ENCODE measurements around the gene IL4R. TPM values are rescaled to one million over a fixed set of nuclear protein-coding genes. Genes with fewer than 3 reads are reported as not detected.
A peak's percentile ranks its signal among the peaks of the same experiment; 100 is the strongest.

Gene IL4R
- total and polyA plus RNA-seq, 10 donors, result 39.3 to 319 (median 160) TPM

DNA sequence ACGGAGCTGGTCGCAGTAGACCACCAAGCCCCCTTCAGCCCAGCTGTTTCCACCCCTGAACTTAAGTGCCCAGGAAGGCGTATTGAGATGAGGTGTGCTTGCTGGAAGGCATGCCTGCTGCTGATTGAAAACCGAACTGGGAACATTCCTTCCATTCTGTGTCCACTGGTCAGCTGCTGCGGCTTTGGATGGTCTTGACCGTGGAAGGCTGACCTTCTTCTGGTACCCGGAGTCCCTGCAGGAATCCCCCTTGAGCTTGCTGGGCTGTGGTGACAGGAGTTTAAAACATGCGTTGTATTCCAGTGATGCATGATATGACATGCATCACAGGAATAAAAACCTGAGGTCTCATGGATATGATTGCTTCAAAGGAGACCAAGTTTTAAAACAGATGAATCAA, 31.4 kb downstream of the IL4R start:
- Histone ChIP-seq H3K27me3 (replicated peaks in 1 of 7) (no peaks in the 10 kb centered on the region), H3K27ac (peak overlapping the region in 1 of 8 donors; percentile 27), H3K36me3 (peaks cover 14 to 100% (median 100%) of the 10 kb centered on the region in 6 donors), H3K9me3 (no peaks in the 10 kb centered on the region), H3K4me1 (peaks cover 0 to 68% (median 31%) of the 10 kb centered on the region in 6 donors), H3K4me3 (no peak overlapping the region)
- TF ChIP-seq, protein P1, sequence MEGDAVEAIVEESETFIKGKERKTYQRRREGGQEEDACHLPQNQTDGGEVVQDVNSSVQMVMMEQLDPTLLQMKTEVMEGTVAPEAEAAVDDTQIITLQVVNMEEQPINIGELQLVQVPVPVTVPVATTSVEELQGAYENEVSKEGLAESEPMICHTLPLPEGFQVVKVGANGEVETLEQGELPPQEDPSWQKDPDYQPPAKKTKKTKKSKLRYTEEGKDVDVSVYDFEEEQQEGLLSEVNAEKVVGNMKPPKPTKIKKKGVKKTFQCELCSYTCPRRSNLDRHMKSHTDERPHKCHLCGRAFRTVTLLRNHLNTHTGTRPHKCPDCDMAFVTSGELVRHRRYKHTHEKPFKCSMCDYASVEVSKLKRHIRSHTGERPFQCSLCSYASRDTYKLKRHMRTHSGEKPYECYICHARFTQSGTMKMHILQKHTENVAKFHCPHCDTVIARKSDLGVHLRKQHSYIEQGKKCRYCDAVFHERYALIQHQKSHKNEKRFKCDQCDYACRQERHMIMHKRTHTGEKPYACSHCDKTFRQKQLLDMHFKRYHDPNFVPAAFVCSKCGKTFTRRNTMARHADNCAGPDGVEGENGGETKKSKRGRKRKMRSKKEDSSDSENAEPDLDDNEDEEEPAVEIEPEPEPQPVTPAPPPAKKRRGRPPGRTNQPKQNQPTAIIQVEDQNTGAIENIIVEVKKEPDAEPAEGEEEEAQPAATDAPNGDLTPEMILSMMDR (IDR thresholded peaks at IDR 0.05 in 8 of 11, conservative IDR thresholded peaks at IDR 0.05 in 3 of 11), result no peak
- TF ChIP-seq POLR2AphosphoS5 (IDR thresholded peaks at IDR 0.05) (no peak), POLR2A (IDR thresholded peaks at IDR 0.05) (no peak)
- no peak for DNase-seq
- 87 to 95% (median 93%) methylated on average over 7 to 8 of the region's 8 CpGs for WGBS, 5 donors
- intact Hi-C loops (cut with DNase I; ENCODE audit: low total_unique reads), result no loop called here

DNA sequence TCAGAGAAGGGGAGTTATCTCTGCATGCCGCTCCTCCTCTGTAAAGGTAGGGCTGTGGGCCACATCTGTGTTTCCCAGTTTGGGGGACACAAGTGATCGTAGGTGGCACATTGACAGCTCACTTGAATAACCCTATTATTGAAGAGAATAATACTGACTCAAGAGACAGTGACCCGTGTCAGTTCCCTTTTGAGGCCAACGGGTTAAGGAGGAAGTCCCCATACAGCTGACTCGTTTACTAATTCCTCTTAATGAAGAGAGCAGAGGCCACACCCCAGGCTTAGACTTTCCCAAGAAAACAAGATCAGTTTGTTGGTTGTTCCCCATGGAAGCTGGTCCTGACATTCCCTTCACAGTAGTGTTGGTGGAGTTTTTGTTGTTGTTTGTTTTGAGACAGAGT, 33.0 kb downstream of the IL4R start:
- intact Hi-C loops (cut with DNase I; ENCODE audit: low total_unique reads), result no loop called here
- Histone ChIP-seq H3K27me3 (replicated peaks in 1 of 7) (no peaks in the 10 kb centered on the region), H3K4me1 (peaks cover 0 to 52% (median 18%) of the 10 kb centered on the region in 6 donors), H3K9me3 (peaks cover 0 to 4% (median 0%) of the 10 kb centered on the region in 8 donors), H3K4me3 (peak overlapping the region in 1 of 8 donors; percentile 17), H3K27ac (peak overlapping the region in 7 of 8 donors; percentile 4 to 79 (median 67)), H3K36me3 (peaks cover 13 to 100% (median 99%) of the 10 kb centered on the region in 6 donors)
- DNase-seq, result no peak
- 30 to 51% (median 34%) methylated on average over 5 of the region's 5 CpGs for WGBS, 5 donors
- TF ChIP-seq, protein P1 (IDR thresholded peaks at IDR 0.05 in 8 of 11, conservative IDR thresholded peaks at IDR 0.05 in 3 of 11), result no peak
- TF ChIP-seq POLR2AphosphoS5 (IDR thresholded peaks at IDR 0.05) (no peak), POLR2A (IDR thresholded peaks at IDR 0.05) (no peak)

DNA sequence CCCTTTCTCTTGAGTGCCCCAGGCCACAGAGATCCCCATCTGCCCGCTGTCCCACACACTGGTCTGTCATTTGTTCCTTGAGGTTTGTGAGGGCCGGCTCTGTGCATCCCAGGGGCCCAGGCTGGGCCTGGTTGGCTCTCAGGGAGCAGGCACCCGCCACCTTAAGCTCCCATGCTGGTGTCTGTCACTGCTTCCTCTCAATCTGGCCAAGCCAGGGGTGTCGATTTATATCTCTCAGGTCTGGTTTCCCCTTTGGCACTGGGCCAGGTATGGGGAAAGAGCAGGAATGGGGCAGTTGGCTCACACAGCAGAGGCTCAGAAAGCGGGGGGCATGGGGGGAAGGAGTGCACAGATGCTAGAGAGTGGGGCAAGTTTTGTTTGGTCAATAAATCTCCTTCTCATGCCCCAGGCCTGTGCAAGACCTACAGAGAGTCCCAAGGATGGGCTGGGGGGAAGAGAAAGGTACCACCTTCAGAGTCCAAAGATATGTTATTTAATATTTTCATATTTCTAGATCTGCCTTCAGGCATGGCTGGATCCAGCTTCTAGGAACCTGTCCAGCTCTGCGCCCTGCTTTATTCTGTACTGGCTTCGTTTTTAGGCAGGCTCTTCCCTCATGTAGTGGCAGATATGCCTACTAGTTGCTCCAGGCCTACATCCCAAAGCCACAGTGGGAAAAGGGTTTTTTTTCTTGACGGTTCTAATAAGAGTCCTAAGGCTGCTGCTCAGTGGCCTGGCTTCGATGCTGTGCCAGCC, 34.3 kb downstream of the IL4R start:
- H3K4me3 ChIP-seq, result no peak overlapping the region
- no peak for DNase-seq
- peak overlapping the region in 5 of 8 donors; percentile 20 to 79 (median 71) for H3K27ac ChIP-seq
- peaks cover 0 to 50% (median 18%) of the 10 kb centered on the region in 6 donors for H3K4me1 ChIP-seq
- peaks cover 0 to 4% (median 0%) of the 10 kb centered on the region in 8 donors for H3K9me3 ChIP-seq
- WGBS, 5 donors, result 56 to 84% (median 67%) methylated on average over 8 to 9 of the region's 9 CpGs
- TF ChIP-seq POLR2AphosphoS5 (IDR thresholded peaks at IDR 0.05) (peak in 2 of 3 donors; percentile 37 to 51), POLR2A (IDR thresholded peaks at IDR 0.05) (no peak)
- TF ChIP-seq, protein P1 (IDR thresholded peaks at IDR 0.05 in 8 of 11, conservative IDR thresholded peaks at IDR 0.05 in 3 of 11), result no peak
- no peaks in the 10 kb centered on the region for H3K27me3 ChIP-seq (replicated peaks in 1 of 7)
- H3K36me3 ChIP-seq, result peaks cover 5 to 100% (median 99%) of the 10 kb centered on the region in 6 donors
- intact Hi-C loops (cut with DNase I; ENCODE audit: low total_unique reads), result no loop called here

DNA sequence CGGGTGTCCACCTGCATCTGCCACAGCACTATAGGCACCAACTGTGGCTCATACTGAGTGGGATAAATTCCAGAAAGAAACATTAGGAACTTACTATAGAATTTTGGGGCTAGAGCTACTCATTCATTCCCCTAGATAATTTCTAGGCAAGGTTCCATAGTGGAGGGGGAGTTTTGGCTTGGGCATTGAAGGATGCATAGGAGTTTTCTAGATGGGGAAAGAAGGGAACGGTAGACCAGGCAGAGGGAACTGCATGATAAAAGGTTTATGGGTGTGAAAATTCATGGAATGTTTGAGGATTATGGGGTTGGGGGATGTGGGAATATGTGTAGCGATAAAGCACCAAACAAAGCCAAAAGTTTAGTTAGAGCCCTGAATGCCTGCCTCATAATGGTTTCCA, 35.5 kb downstream of the IL4R start:
- Histone ChIP-seq H3K4me1 (peaks cover 0 to 45% (median 18%) of the 10 kb centered on the region in 6 donors), H3K36me3 (peaks cover 5 to 100% (median 99%) of the 10 kb centered on the region in 6 donors), H3K4me3 (no peak overlapping the region), H3K9me3 (peaks cover 0 to 4% (median 0%) of the 10 kb centered on the region in 8 donors), H3K27me3 (replicated peaks in 1 of 7) (no peaks in the 10 kb centered on the region), H3K27ac (peak overlapping the region in 2 of 8 donors; percentile 71 to 79)
- WGBS, 5 donors, result 94 to 98% (median 97%) methylated on average over 3 of the region's 3 CpGs
- intact Hi-C loops (cut with DNase I; ENCODE audit: low total_unique reads), result no loop called here
- DNase-seq, result no peak
- no peak for TF ChIP-seq POLR2A (IDR thresholded peaks at IDR 0.05)
- TF ChIP-seq POLR2AphosphoS5 (IDR thresholded peaks at IDR 0.05), result no peak
- TF ChIP-seq, protein P1 (IDR thresholded peaks at IDR 0.05 in 8 of 11, conservative IDR thresholded peaks at IDR 0.05 in 3 of 11), result no peak

Data from spleen (tissue), 11 donors.